Thoracic aorta (tissue), 2 donors: ENCODE results near the gene C1orf50. TPM values are rescaled to one million over a fixed set of nuclear protein-coding genes. Genes with fewer than 3 reads are reported as not detected.

Experiments
- ATAC-seq: fragments of 150-250 bp; one replicate; pipeline ENCODE4 v1.8.0; 2017; ENCODE audit warnings: low read depth; ENCODE audit not compliant: insufficient number of reproducible peaks, low FRiP score
- DNase-seq: peaks from one replicate; pipeline ENCODE4 v3.0.0-alpha.2; 2020; ENCODE audit warnings: low spot score
- H3K27ac ChIP-seq, 2 donors: fragments of 200-600 bp; sonication (generic); 1 replicate in 1 of 2; 2 replicates in 1 of 2; pipeline ENCODE4 v1.5.1; 2016; ENCODE audit warnings: mild to moderate bottlenecking in 2 of 2, moderate library complexity in 2 of 2
- H3K27me3 ChIP-seq: fragments of 200-600 bp; sonication (generic); replicated peaks from 2 replicates; pipeline ENCODE4 v1.6.0; 2016; ENCODE audit warnings: mild to moderate bottlenecking; ENCODE audit not compliant: insufficient read depth
- H3K36me3 ChIP-seq: fragments of 200-600 bp; sonication (generic); one replicate; pipeline ENCODE4 v1.5.1; 2016
- H3K4me1 ChIP-seq, 2 donors: fragments of 200-600 bp; sonication (generic); 1 replicate in 1 of 2; 2 replicates in 1 of 2; pipeline versions ENCODE4 v1.5.1 to v1.6.0; 2016; ENCODE audit warnings: low read depth in 2 of 2, mild to moderate bottlenecking in 1 of 2; ENCODE audit not compliant: control insufficient read depth in 1 of 2
- H3K4me3 ChIP-seq: fragments of 200-600 bp; sonication (generic); 2 replicates; pipeline ENCODE4 v1.5.1; 2016; ENCODE audit warnings: mild to moderate bottlenecking
- H3K9me3 ChIP-seq: fragments of 200-600 bp; sonication (generic); 2 replicates; pipeline ENCODE4 v1.5.1; 2016
- total RNA-seq, 2 donors: library from RNA; depleted of rRNA; stranded (reverse); fragments of >200 nt; gene quantifications; one replicate each; pipeline versions ENCODE4 v1.1.0 to v1.2.3, GENCODE V29; 2016
- TF ChIP-seq, protein P1 (sequence below): fragments of 200-600 bp; sonication (generic); IDR thresholded peaks from one replicate; pipeline ENCODE4 v1.5.1; 2019; ENCODE audit warnings: antibody characterized with exemption

The C1orf50 gene
- total RNA-seq, 2 donors from 2014 or later: 4.1 to 4.3 TPM

DNA sequence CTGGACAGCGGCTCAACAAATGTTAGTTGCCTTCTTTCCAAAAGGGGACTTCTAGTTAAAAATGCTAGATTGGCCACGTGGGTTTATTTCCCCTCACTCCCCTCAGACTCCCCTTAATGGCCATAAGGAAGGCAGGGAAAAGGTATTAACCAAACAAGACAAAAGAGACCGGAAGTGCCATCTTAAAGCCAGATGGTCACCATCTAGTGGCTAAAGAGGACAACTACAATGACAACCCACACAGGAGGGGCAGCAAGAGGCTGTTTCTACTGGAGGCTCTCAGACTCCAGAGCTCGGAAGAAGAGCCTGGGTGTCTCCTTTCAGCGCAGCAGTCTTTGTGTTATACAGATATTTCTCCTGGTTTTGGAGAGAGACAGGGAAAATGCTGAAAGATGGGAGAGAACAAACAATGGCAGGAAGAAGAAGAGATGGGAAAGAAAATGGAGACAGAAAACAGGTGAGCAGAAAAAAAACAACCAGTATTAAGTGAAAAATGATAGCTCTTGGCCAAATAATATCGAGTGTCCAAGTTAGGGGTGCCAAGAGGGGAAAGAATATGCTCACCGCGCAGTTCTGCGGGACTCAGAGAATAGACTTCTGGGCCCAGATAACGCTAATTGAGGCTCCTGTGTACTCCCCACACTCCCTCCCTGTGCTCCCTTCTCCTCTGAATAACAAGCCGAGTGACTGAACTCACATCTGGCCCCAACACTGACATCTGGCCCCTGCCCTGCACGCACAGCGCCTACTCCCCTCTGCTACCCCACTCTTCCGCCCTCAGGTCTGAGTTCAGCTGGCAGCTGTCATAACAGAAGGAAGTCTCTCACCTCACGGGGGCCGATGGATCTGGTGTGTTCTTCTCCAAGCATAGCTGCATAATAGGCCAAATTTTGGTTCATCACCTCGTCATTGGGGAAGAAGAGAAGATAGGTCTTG, 9.8 kb upstream of the C1orf50 start:
- no peak for ATAC-seq
- no peak for DNase-seq
- H3K27ac ChIP-seq: no peak overlapping the region
- H3K4me3 ChIP-seq: no peak overlapping the region
- H3K4me1 ChIP-seq: no peaks in the 10 kb centered on the region
- TF ChIP-seq, protein P1, sequence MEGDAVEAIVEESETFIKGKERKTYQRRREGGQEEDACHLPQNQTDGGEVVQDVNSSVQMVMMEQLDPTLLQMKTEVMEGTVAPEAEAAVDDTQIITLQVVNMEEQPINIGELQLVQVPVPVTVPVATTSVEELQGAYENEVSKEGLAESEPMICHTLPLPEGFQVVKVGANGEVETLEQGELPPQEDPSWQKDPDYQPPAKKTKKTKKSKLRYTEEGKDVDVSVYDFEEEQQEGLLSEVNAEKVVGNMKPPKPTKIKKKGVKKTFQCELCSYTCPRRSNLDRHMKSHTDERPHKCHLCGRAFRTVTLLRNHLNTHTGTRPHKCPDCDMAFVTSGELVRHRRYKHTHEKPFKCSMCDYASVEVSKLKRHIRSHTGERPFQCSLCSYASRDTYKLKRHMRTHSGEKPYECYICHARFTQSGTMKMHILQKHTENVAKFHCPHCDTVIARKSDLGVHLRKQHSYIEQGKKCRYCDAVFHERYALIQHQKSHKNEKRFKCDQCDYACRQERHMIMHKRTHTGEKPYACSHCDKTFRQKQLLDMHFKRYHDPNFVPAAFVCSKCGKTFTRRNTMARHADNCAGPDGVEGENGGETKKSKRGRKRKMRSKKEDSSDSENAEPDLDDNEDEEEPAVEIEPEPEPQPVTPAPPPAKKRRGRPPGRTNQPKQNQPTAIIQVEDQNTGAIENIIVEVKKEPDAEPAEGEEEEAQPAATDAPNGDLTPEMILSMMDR: peak; percentile 62
- peaks cover 56% of the 10 kb centered on the region for H3K36me3 ChIP-seq
- no peaks in the 10 kb centered on the region for H3K27me3 ChIP-seq
- H3K9me3 ChIP-seq: no peaks in the 10 kb centered on the region

DNA sequence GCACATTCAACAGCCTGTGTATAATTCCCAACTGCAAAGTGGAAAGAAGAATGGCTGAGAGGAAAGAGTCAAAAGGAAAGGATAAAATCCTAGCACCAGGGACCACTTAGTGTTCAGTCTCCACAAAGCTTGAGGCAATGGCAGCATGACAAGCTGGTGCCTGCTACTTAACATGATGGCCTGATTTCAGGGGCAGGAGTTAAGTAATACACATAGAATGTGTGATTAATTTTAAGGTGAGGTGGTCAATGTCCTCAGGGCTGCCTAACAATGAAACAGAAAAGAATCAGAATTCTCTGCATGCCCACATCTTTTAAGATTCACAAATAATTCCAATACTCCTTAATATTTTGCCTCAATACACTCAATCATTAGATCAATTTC, 9.2 kb upstream of the C1orf50 start:
- ATAC-seq (no peak), DNase-seq (no peak)
- no peak overlapping the region for H3K27ac ChIP-seq
- H3K27me3 ChIP-seq: no peaks in the 10 kb centered on the region
- peaks cover 49% of the 10 kb centered on the region for H3K36me3 ChIP-seq
- H3K4me3 ChIP-seq: no peak overlapping the region
- no peaks in the 10 kb centered on the region for H3K4me1 ChIP-seq
- no peaks in the 10 kb centered on the region for H3K9me3 ChIP-seq
- TF ChIP-seq, protein P1: no peak

DNA sequence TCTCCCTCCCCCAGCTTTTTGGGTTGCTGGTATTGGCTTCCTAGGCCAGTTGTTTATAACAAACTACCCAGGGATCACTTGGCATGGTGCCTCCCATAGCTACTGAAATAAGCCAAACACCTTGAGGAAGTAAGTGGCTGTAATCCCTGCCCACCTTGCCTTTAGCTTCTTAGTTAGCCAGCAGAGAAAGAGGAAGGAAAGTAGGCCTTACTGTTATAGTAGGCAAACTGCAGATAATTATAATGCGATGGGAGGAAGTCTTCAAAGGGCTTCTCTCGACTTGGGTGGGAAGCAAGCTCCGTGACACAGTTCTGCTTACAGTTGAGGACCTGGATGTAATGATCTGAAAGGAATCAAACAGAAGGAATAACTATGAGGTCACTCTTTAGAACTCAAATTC, 8.4 kb upstream of the C1orf50 start:
- Histone ChIP-seq H3K4me3 (no peak overlapping the region), H3K4me1 (peaks cover 0 to 3% of the 10 kb centered on the region in 2 donors), H3K36me3 (peaks cover 44% of the 10 kb centered on the region), H3K9me3 (no peaks in the 10 kb centered on the region), H3K27me3 (no peaks in the 10 kb centered on the region), H3K27ac (no peak overlapping the region)
- ATAC-seq: no peak
- TF ChIP-seq, protein P1: no peak
- no peak for DNase-seq

DNA sequence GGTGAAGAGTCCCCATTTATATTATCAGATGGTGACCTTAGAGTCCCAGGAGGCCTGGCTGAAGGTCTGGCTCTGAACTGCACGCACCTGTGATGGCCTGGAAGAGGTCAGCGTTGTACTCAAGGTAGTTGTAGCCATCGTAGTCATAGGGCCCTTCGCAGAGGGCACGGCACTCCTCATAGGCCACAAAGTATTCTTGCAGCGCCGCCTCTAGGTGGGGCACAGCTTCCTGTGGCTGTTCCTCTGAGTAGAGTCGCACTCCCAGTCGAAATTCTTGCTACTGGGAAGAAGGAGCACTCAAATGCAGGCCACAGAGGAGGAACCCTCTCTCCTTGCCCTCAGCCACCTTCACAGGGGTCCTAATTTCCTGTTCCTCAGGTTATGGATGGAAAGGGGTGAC, 7.9 kb upstream of the C1orf50 start:
- H3K4me1 ChIP-seq: peaks cover under 1 to 8% of the 10 kb centered on the region in 2 donors
- H3K9me3 ChIP-seq: no peaks in the 10 kb centered on the region
- H3K4me3 ChIP-seq: no peak overlapping the region
- TF ChIP-seq, protein P1: no peak
- no peak overlapping the region for H3K27ac ChIP-seq
- peaks cover 41% of the 10 kb centered on the region for H3K36me3 ChIP-seq
- no peaks in the 10 kb centered on the region for H3K27me3 ChIP-seq
- ATAC-seq: no peak
- no peak for DNase-seq

DNA sequence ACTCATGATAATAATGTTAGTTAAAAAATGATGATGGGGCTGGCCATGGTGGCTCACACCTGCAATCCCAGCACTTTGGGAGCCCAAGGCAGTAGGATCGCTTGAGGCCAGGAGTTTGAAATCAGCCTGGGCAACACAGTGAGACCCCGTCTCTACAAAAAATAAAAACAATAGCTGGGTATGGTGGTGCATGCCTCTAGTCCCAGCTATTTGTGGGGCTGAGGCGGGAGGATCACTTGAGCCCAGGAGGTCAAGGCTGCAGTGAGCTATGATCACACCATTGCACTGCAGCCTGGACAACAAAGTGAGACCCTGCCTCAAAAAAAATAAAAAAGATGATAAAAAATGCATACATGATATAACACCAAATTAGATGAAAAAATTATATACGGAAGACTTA, 5.5 kb upstream of the C1orf50 start:
- ATAC-seq: no peak
- no peak for DNase-seq

More for the DNA sequence above, 5.5 kb upstream of the C1orf50 start:
- TF ChIP-seq, protein P1: no peak
- H3K27me3 ChIP-seq: no peaks in the 10 kb centered on the region
- H3K4me3 ChIP-seq: no peak overlapping the region
- H3K4me1 ChIP-seq: peaks cover 4 to 22% of the 10 kb centered on the region in 2 donors
- no peak overlapping the region for H3K27ac ChIP-seq
- peaks cover 18% of the 10 kb centered on the region for H3K36me3 ChIP-seq
- no peaks in the 10 kb centered on the region for H3K9me3 ChIP-seq
